Measurements from ENCODE around the gene FGFBP1.

Gene FGFBP1

GRCh38 chr4:15910155-15910940 lies 28.2 kb downstream of the FGFBP1 start:
- DNase-seq = no peak

GRCh38 chr4:15907430-15907829 lies 31.1 kb downstream of the FGFBP1 start:
- DNase-seq = no peak

- DNase-seq = no peak
Measured at GRCh38 chr4:15906020-15906443, 32.5 kb downstream of the FGFBP1 start.

GRCh38 chr4:15902746-15903145 lies 35.8 kb downstream of the FGFBP1 start:
- DNase-seq = no peak

GRCh38 chr4:15901998-15902397 lies 36.5 kb downstream of the FGFBP1 start:
- no peak for DNase-seq

- DNase-seq = no peak
Measured at GRCh38 chr4:15901007-15901406, 37.5 kb downstream of the FGFBP1 start.

GRCh38 chr4:15899511-15899910 lies 39.0 kb downstream of the FGFBP1 start:
- no peak for DNase-seq

- no peak for DNase-seq
Measured at GRCh38 chr4:15898902-15899301, 39.6 kb downstream of the FGFBP1 start.

GRCh38 chr4:15897577-15897976 lies 41.0 kb downstream of the FGFBP1 start:
- no peak for DNase-seq

- no peak for DNase-seq
Measured at GRCh38 chr4:15894921-15895916, 43.3 kb downstream of the FGFBP1 start.

- no peak for DNase-seq
Measured at GRCh38 chr4:15894393-15894792, 44.1 kb downstream of the FGFBP1 start.

- DNase-seq = no peak
Measured at GRCh38 chr4:15893962-15894361, 44.6 kb downstream of the FGFBP1 start.

- no peak for DNase-seq
Measured at GRCh38 chr4:15891312-15891711, 47.2 kb downstream of the FGFBP1 start.

- no peak for DNase-seq
Measured at GRCh38 chr4:15890246-15890829, 48.2 kb downstream of the FGFBP1 start.

- no peak for DNase-seq
Measured at GRCh38 chr4:15888515-15888914, 50.0 kb downstream of the FGFBP1 start.
